ENCODE measurements around the gene ANXA9. TPM values are rescaled to one million over a fixed set of nuclear protein-coding genes. Genes with fewer than 3 reads are reported as not detected.

The ANXA9 gene
- total RNA-seq, 1 experiment from 2014 or later, result 1.2 TPM

GRCh38 chr1:151007853-151008243 is 25.8 kb downstream of the ANXA9 start:
- Histone ChIP-seq H3K4me1 (ENCODE audit: control insufficient read depth, insufficient read depth, low read length) (peaks cover 7% of the 10 kb centered on the region), H3K27me3 (ENCODE audit: control insufficient read depth, insufficient read depth, low read length) (no peaks in the 10 kb centered on the region), H3K27ac (ENCODE audit: low read length) (peak overlapping the region; percentile 90), H3K4me3 (ENCODE audit: low read depth in 2 of 2, low read length in 2 of 2) (peak overlapping the region; percentile 91 to 95), H3K36me3 (ENCODE audit: control insufficient read depth, insufficient read depth, low read length) (no peaks in the 10 kb centered on the region), H3K9me3 (ENCODE audit: control insufficient read depth, insufficient read depth, low read depth, low read length) (no peaks in the 10 kb centered on the region)
- no peak for ATAC-seq
- DNase-seq (ENCODE audit: low read depth, low spot score), result no peak
- in situ Hi-C loops (cut with HindIII; ENCODE audit: low pct_unique_long_range_greater_than_20kb, low sequenced_read_pairs) (no loop called here), intact Hi-C loops (cut with micrococcal nuclease; ENCODE audit: unreplicated experiment) (no loop called here)
- ChIA-PET CTCF (no interaction called here), POLR2A (no interaction called here)
- BruUV-seq (replicated peaks), result no TSS peak
- TF ChIP-seq TCF7L2 (IDR thresholded peaks at IDR 0.05; ENCODE audit: low read depth, low read length), result no peak
- TF ChIP-seq CTCF (IDR thresholded peaks at IDR 0.05), result no peak
- no peak for TF ChIP-seq SIN3A (IDR thresholded peaks at IDR 0.05; ENCODE audit: borderline replicate concordance, insufficient read depth, low read depth, low read length)
- no peak for TF ChIP-seq REST (IDR thresholded peaks at IDR 0.05; ENCODE audit: insufficient read depth in 1 of 2, low read depth in 2 of 2, low read length in 1 of 2)
- no peak for TF ChIP-seq POLR2AphosphoS5 (IDR thresholded peaks at IDR 0.05; ENCODE audit: low read depth, low read length)

GRCh38 chr1:151008244-151009205 is 26.4 kb downstream of the ANXA9 start, which contains the start of gene PRUNE1:
PRUNE1 (plus strand) TSS chr1:151008449; CDS start chr1:151008633, 184 bp downstream.
- ATAC-seq, result peak; percentile 87
- TSS peak; percentile 77 for BruUV-seq (replicated peaks)
- peaks cover 7% of the 10 kb centered on the region for H3K4me1 ChIP-seq (ENCODE audit: control insufficient read depth, insufficient read depth, low read length)
- in situ Hi-C loops (cut with HindIII; ENCODE audit: low pct_unique_long_range_greater_than_20kb, low sequenced_read_pairs) (no loop called here), intact Hi-C loops (cut with micrococcal nuclease; ENCODE audit: unreplicated experiment) (no loop called here)
- H3K36me3 ChIP-seq (ENCODE audit: control insufficient read depth, insufficient read depth, low read length), result no peaks in the 10 kb centered on the region
- no peaks in the 10 kb centered on the region for H3K27me3 ChIP-seq (ENCODE audit: control insufficient read depth, insufficient read depth, low read length)
- no peak; the same call in 1 of the 2 replicates for TF ChIP-seq SIN3A (IDR thresholded peaks at IDR 0.05; ENCODE audit: borderline replicate concordance, insufficient read depth, low read depth, low read length)
- no peak for TF ChIP-seq TCF7L2 (IDR thresholded peaks at IDR 0.05; ENCODE audit: low read depth, low read length)
- TF ChIP-seq REST (IDR thresholded peaks at IDR 0.05; ENCODE audit: insufficient read depth in 1 of 2, low read depth in 2 of 2, low read length in 1 of 2), result no peak
- 0 out of 2 replicates have a peak, but pooled peaks have one; percentile 36 for TF ChIP-seq POLR2AphosphoS5 (IDR thresholded peaks at IDR 0.05; ENCODE audit: low read depth, low read length)
- TF ChIP-seq CTCF (IDR thresholded peaks at IDR 0.05), result no peak
- ChIA-PET CTCF (interaction anchor here (0.5 kb wide), 1 partner anchor 15 kb away, joined by 9 read pairs; no protein-coding TSS in a partner anchor), POLR2A (no interaction called here)
- peak; percentile 91 for DNase-seq (ENCODE audit: low read depth, low spot score)
- H3K9me3 ChIP-seq (ENCODE audit: control insufficient read depth, insufficient read depth, low read depth, low read length), result no peaks in the 10 kb centered on the region
- H3K4me3 ChIP-seq (ENCODE audit: low read depth in 2 of 2, low read length in 2 of 2), result peak within 1 kb of the TSS; percentile 91 to 95
- H3K27ac ChIP-seq (ENCODE audit: low read length), result peak within 1 kb of the TSS; percentile 94

Measured in Panc1 (cell line).